HCT116 (cell line): ENCODE data around the gene ALPL. TPM values are rescaled to one million over a fixed set of nuclear protein-coding genes. Genes with fewer than 3 reads are reported as not detected.

Experiments used
- ATAC-seq: fragments of 200-7000 bp; cut with Tn5 transposase; 2 replicates; pipeline ENCODE4 v1.9.1; 2020; ENCODE audit warnings: mild to moderate bottlenecking, moderate library complexity
- BruUV-seq: library from RNA; stranded (reverse); fragments of 400-500 nt; replicated peaks from 2 replicates; lab custom pipeline; 2021; lab: Mats Ljungman, UMichigan
- CTCF ChIA-PET: fragments of 300-600 bp; sonication (Branson Sonifier 250); formaldehyde crosslinking; loops from one replicate; lab custom pipeline; 2021; ENCODE audit warnings: antibody characterized with exemption; lab: Charles Lee
- POLR2A ChIA-PET: fragments of 300-600, 350-600 bp; sonication (Branson Sonifier 250); formaldehyde crosslinking; loops from one replicate; lab custom pipeline; 2021; ENCODE audit warnings: antibody characterized with exemption; lab: Charles Lee
- RAD21 ChIA-PET, 2 experiments: fragments of 300-600 bp; sonication (Branson Sonifier 250); formaldehyde crosslinking; loops; one replicate each; lab custom pipeline; 2023; ENCODE audit warnings: low total read pairs in 2 of 2; ENCODE audit not compliant: uncharacterized antibody in 2 of 2, unreplicated experiment in 2 of 2, low non-redundant PET in 1 of 2; lab: Charles Lee
- DNase-seq: peaks from one replicate; pipeline ENCODE4 v3.0.0-alpha.2; 2010; ENCODE audit warnings: low read depth, low spot score
- H2AFZ ChIP-seq: fragments of 200-600 bp; shearing (Covaris generic), sonication (generic); 2 replicates; pipeline ENCODE4 v1.6.1; 2017; ENCODE audit warnings: low read depth, mixed run types, mixed read lengths, antibody characterized with exemption, low read length; ENCODE audit not compliant: poor library complexity, severe bottlenecking
- H3K27ac ChIP-seq: 2 replicates; pipeline ENCODE4 v1.5.1; 2012; ENCODE audit warnings: low read depth, low read length
- H3K27me3 ChIP-seq: fragments of 200-600 bp; sonication (generic); 2 replicates; pipeline ENCODE4 v1.6.1; 2016; ENCODE audit warnings: mixed run types, low read length, mixed read lengths; ENCODE audit not compliant: insufficient read depth
- H3K36me3 ChIP-seq, 2 experiments: fragments of 200-500 bp in 1 of 2; fragments of 200-600 bp in 1 of 2; sonication (Bioruptor generic) in 1 of 2; sonication (generic) in 1 of 2; 2 replicates each; pipeline versions ENCODE4 v1.5.1 to v1.6.1; 2014 to 2016; ENCODE audit warnings: low read length in 2 of 2, inconsistent platforms in 1 of 2, mixed read lengths in 1 of 2, mixed run types in 1 of 2; ENCODE audit not compliant: insufficient read depth in 2 of 2, control insufficient read depth in 1 of 2
- H3K4me1 ChIP-seq, 2 experiments: fragments of 200-600 bp in 1 of 2; sonication (generic) in 1 of 2; 2 replicates each; pipeline versions ENCODE4 v1.5.1 to v1.6.1; 2012 to 2017; ENCODE audit warnings: low read length in 2 of 2, inconsistent platforms in 1 of 2, mild to moderate bottlenecking in 1 of 2, mixed read lengths in 1 of 2, mixed run types in 1 of 2, moderate library complexity in 1 of 2; ENCODE audit not compliant: insufficient read depth in 2 of 2, control insufficient read depth in 1 of 2
- H3K4me2 ChIP-seq: fragments of 200-600 bp; sonication (generic); 2 replicates; pipeline ENCODE4 v1.6.1; 2017; ENCODE audit warnings: mixed run types, low read length, mixed read lengths
- H3K4me3 ChIP-seq, 2 experiments: fragments of 200-600 bp in 1 of 2; sonication (generic) in 1 of 2; replicated peaks in 1 of 2; 2 replicates each; pipeline ENCODE4 v1.5.1; 2011 to 2016; ENCODE audit warnings: low read length in 2 of 2, control low read depth in 1 of 2, low read depth in 1 of 2, mild to moderate bottlenecking in 1 of 2, mixed read lengths in 1 of 2, mixed run types in 1 of 2
- H3K79me2 ChIP-seq: fragments of 200-600 bp; sonication (generic); 2 replicates; pipeline ENCODE4 v1.6.1; 2017; ENCODE audit warnings: mild to moderate bottlenecking, mixed run types, low read length, moderate library complexity, mixed read lengths; ENCODE audit not compliant: insufficient read depth
- H3K9ac ChIP-seq: fragments of 200-600 bp; sonication (generic); 2 replicates; pipeline ENCODE4 v1.6.1; 2016; ENCODE audit warnings: low read length, mixed read lengths
- H3K9me2 ChIP-seq: fragments of 200-600 bp; sonication (generic), shearing (Covaris generic); 2 replicates; pipeline ENCODE4 v1.6.1; 2017; ENCODE audit warnings: mixed run types, mild to moderate bottlenecking, moderate library complexity; ENCODE audit not compliant: insufficient read depth
- H3K9me3 ChIP-seq, 2 experiments: fragments of 200-500 bp in 1 of 2; fragments of 200-600 bp in 1 of 2; sonication (Bioruptor generic) in 1 of 2; sonication (generic) in 1 of 2; 2 replicates each; pipeline ENCODE4 v1.6.1; 2014 to 2017; ENCODE audit warnings: low read length in 2 of 2, mixed read lengths in 2 of 2, inconsistent platforms in 1 of 2, low read depth in 1 of 2, mild to moderate bottlenecking in 1 of 2, mixed run types in 1 of 2, moderate library complexity in 1 of 2; ENCODE audit not compliant: control insufficient read depth in 1 of 2, insufficient read depth in 1 of 2
- H4K20me1 ChIP-seq: fragments of 200-600 bp; sonication (generic), shearing (Covaris generic); 2 replicates; pipeline ENCODE4 v1.6.1; 2017; ENCODE audit warnings: mixed run types, mild to moderate bottlenecking, moderate library complexity; ENCODE audit not compliant: insufficient read depth
- CBX3 ChIP-seq: IDR thresholded peaks from 2 replicates; pipeline ENCODE4 v1.6.1; 2012; ENCODE audit warnings: low read depth
- ELF1 ChIP-seq: IDR thresholded peaks from 2 replicates; pipeline ENCODE4 v1.6.1; 2012; ENCODE audit warnings: low read depth, borderline replicate concordance
- EZH2 ChIP-seq: fragments of 200-600 bp; sonication (generic); IDR thresholded peaks from 2 replicates; pipeline ENCODE4 v1.6.1; 2017; ENCODE audit warnings: antibody characterized with exemption, mixed run types
- JUND ChIP-seq: IDR thresholded peaks from 2 replicates; pipeline ENCODE4 v1.6.1; 2012
- POLR2A ChIP-seq: IDR thresholded peaks from 2 replicates; pipeline ENCODE4 v1.7.0; 2011; ENCODE audit warnings: borderline replicate concordance; ENCODE audit not compliant: insufficient read depth, insufficient read length; ENCODE audit errors: extremely low read depth
- POLR2AphosphoS5 ChIP-seq: IDR thresholded peaks from 2 replicates; pipeline ENCODE4 v1.6.1; 2011; ENCODE audit warnings: mild to moderate bottlenecking, low read depth, low read length, moderate library complexity
- RAD21 ChIP-seq: IDR thresholded peaks from 2 replicates; pipeline ENCODE4 v1.6.1; 2012; ENCODE audit warnings: low read depth, mild to moderate bottlenecking
- SIN3A ChIP-seq: IDR thresholded peaks from 2 replicates; pipeline ENCODE4 v1.6.1; 2012; ENCODE audit warnings: low read depth
- SP1 ChIP-seq: IDR thresholded peaks from 2 replicates; pipeline ENCODE4 v1.6.1; 2012; ENCODE audit warnings: low read depth
- SRF ChIP-seq: IDR thresholded peaks from 2 replicates; pipeline ENCODE4 v1.6.1; 2012; ENCODE audit warnings: low read depth
- TCF7L2 ChIP-seq: IDR thresholded peaks from 2 replicates; pipeline ENCODE4 v1.7.0; 2011; ENCODE audit warnings: borderline replicate concordance, inconsistent platforms; ENCODE audit not compliant: insufficient read depth, insufficient read length; ENCODE audit errors: extremely low read depth
- YY1 ChIP-seq: IDR thresholded peaks from 2 replicates; pipeline ENCODE4 v1.6.1; 2011; ENCODE audit warnings: low read length, low read depth, moderate library complexity, mild to moderate bottlenecking; ENCODE audit not compliant: insufficient replicate concordance; ENCODE audit errors: extremely low read depth
- ZFX ChIP-seq: fragments of 450-650 bp; IDR thresholded peaks from 2 replicates; pipeline ENCODE4 v1.6.1; 2017
- ZNF274 ChIP-seq: fragments of 200-500 bp; sonication (Bioruptor generic); IDR thresholded peaks from 2 replicates; pipeline ENCODE4 v1.6.1; 2014; ENCODE audit warnings: mild to moderate bottlenecking, low read depth, low read length, inconsistent platforms
- intact Hi-C: fragments of 100-400 bp; cut with micrococcal nuclease; formaldehyde crosslinking; loops from 2 replicates; pipeline ENCODE4 v1.10.0; 2022
- total RNA-seq: library from RNA; stranded (reverse); gene quantifications from one replicate; pipeline ENCODE4 v1.2.1, GENCODE V29; 2021; ENCODE audit not compliant: unreplicated experiment
- TF ChIP-seq, protein P1 (sequence below): IDR thresholded peaks from 2 replicates; pipeline ENCODE4 v1.6.1; 2012
- TF ChIP-seq, protein P2 (sequence below): IDR thresholded peaks from 2 replicates; pipeline ENCODE4 v1.6.1; 2012; ENCODE audit warnings: low read depth
- TF ChIP-seq, protein P3 (sequence below): IDR thresholded peaks from 2 replicates; pipeline ENCODE4 v1.6.1; 2012
- TF ChIP-seq, protein P4 (sequence below): IDR thresholded peaks from 2 replicates; pipeline ENCODE4 v1.6.1; 2011; ENCODE audit warnings: mild to moderate bottlenecking, low read length, moderate library complexity; ENCODE audit not compliant: insufficient replicate concordance; ENCODE audit errors: extremely low read depth

ALPL gene
- total RNA-seq, 1 experiment from 2014 or later: 0.61 TPM

DNA sequence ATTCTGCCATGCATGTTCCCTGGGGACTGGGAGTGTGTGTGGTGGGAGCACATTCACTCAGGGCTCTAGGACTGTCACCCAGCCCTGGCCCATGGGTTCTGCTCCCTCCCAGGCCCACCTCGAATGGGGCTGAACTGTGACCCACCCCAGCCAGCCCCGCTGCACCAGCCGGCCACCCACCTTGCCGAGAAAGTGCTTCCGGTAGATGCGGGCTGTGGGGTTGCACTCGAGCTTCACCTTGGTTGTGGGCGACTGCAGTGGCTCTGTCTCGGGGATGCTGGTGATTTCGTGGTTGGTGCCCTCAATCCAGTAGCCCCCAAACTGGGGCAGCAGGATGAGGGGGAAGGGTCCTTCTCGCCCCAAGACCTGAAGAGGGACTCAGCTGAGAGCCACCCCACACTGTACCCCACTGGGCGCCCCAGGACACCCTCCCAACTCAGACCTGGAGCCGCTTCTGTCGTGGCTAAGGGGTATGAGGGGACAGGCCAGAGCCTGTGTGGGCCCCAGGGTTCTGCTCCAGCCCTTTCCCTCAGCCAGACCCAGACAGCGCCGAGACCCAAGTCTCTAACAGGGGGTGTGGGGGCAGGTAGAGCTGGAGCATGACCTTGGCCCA lies 108.0 kb downstream of the ALPL start:
- no peak overlapping the region for H2AFZ ChIP-seq
- H3K9ac ChIP-seq: no peak overlapping the region
- BruUV-seq: no TSS peak
- no peaks in the 10 kb centered on the region for H3K36me3 ChIP-seq
- intact Hi-C loops: no loop called here
- H3K27me3 ChIP-seq: no peaks in the 10 kb centered on the region
- DNase-seq (no peak), ATAC-seq (no peak)
- TF ChIP-seq SRF: no peak
- no peak for TF ChIP-seq POLR2A
- TF ChIP-seq ZFX: no peak
- TF ChIP-seq, protein P1, sequence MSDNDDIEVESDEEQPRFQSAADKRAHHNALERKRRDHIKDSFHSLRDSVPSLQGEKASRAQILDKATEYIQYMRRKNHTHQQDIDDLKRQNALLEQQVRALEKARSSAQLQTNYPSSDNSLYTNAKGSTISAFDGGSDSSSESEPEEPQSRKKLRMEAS: no peak
- TF ChIP-seq ELF1: no peak
- TF ChIP-seq, protein P2, sequence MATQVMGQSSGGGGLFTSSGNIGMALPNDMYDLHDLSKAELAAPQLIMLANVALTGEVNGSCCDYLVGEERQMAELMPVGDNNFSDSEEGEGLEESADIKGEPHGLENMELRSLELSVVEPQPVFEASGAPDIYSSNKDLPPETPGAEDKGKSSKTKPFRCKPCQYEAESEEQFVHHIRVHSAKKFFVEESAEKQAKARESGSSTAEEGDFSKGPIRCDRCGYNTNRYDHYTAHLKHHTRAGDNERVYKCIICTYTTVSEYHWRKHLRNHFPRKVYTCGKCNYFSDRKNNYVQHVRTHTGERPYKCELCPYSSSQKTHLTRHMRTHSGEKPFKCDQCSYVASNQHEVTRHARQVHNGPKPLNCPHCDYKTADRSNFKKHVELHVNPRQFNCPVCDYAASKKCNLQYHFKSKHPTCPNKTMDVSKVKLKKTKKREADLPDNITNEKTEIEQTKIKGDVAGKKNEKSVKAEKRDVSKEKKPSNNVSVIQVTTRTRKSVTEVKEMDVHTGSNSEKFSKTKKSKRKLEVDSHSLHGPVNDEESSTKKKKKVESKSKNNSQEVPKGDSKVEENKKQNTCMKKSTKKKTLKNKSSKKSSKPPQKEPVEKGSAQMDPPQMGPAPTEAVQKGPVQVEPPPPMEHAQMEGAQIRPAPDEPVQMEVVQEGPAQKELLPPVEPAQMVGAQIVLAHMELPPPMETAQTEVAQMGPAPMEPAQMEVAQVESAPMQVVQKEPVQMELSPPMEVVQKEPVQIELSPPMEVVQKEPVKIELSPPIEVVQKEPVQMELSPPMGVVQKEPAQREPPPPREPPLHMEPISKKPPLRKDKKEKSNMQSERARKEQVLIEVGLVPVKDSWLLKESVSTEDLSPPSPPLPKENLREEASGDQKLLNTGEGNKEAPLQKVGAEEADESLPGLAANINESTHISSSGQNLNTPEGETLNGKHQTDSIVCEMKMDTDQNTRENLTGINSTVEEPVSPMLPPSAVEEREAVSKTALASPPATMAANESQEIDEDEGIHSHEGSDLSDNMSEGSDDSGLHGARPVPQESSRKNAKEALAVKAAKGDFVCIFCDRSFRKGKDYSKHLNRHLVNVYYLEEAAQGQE: no peak
- no peak for TF ChIP-seq SP1
- no peak for TF ChIP-seq POLR2AphosphoS5
- no peak for TF ChIP-seq TCF7L2
- TF ChIP-seq ZNF274: no peak
- TF ChIP-seq YY1: no peak
- TF ChIP-seq, protein P3, sequence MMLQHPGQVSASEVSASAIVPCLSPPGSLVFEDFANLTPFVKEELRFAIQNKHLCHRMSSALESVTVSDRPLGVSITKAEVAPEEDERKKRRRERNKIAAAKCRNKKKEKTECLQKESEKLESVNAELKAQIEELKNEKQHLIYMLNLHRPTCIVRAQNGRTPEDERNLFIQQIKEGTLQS: no peak
- no peak for TF ChIP-seq CBX3
- TF ChIP-seq RAD21: no peak
- no peak for TF ChIP-seq SIN3A
- no peak for TF ChIP-seq EZH2
- no peak for TF ChIP-seq JUND
- TF ChIP-seq, protein P4, sequence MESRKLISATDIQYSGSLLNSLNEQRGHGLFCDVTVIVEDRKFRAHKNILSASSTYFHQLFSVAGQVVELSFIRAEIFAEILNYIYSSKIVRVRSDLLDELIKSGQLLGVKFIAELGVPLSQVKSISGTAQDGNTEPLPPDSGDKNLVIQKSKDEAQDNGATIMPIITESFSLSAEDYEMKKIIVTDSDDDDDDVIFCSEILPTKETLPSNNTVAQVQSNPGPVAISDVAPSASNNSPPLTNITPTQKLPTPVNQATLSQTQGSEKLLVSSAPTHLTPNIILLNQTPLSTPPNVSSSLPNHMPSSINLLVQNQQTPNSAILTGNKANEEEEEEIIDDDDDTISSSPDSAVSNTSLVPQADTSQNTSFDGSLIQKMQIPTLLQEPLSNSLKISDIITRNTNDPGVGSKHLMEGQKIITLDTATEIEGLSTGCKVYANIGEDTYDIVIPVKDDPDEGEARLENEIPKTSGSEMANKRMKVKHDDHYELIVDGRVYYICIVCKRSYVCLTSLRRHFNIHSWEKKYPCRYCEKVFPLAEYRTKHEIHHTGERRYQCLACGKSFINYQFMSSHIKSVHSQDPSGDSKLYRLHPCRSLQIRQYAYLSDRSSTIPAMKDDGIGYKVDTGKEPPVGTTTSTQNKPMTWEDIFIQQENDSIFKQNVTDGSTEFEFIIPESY: no peak
- no peaks in the 10 kb centered on the region for H4K20me1 ChIP-seq
- H3K9me2 ChIP-seq: no peaks in the 10 kb centered on the region
- H3K4me1 ChIP-seq: peaks cover 12 to 20% of the 10 kb centered on the region in 2 experiments
- no peak overlapping the region for H3K4me2 ChIP-seq
- RAD21 ChIA-PET: no interaction called here
- H3K9me3 ChIP-seq: no peaks in the 10 kb centered on the region
- H3K79me2 ChIP-seq: no peaks in the 10 kb centered on the region
- POLR2A ChIA-PET: no interaction called here
- H3K4me3 ChIP-seq: no peak overlapping the region
- CTCF ChIA-PET: no interaction called here
- no peak overlapping the region for H3K27ac ChIP-seq
